Fibroblast of skin of left quadriceps (primary cell): ENCODE data around the gene CUL2.
"Not testable (repeated sequence)": the region's sequence is repeated elsewhere in the genome, so short reads cannot be mapped to it uniquely, and the experiment has no call there.

Experiments used
- DNase-seq, 2 experiments: peaks; one replicate each; pipeline ENCODE4 v3.0.0-alpha.2; 2013; ENCODE audit warnings: low read depth in 2 of 2

Gene CUL2

DNA sequence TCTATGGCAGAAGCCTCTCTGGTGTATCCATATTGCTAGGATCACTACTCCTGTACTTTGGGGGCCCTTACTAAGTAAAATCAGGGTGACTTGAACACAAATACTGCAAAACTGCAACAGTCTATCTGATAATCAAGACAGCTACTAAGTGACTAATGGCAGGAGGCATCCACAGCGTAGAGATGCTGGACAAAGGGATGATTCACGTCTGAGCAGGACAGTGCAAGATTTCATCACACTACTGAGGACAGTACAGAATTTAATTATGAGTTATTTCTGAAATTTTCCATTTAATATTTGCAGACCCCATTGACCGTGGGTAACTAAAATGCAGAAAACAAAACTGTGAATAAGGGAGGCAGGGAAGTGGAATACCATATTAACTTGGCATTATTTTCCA lies 10.4 kb downstream of the CUL2 start:
- peak; percentile 38 to 53 for DNase-seq

DNA sequence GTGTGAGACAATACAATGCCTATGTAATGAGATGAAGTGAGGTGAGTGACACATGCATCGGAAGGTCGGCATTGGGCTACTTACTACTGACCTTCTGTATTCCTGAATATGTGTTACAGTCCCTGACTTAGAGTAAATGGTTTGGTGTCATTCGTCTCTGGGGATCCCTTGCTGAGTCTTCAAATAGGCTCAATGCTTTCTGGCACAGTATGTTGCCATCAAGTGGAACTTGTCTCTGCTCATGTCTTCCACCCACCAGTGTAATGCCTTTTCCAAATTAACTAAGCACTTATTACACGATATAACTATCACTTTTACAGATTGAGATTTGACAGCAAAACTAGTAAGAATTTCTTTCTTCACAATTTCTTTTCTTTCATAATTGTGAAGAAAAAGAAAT lies 10.9 kb downstream of the CUL2 start:
- DNase-seq = no peak

DNA sequence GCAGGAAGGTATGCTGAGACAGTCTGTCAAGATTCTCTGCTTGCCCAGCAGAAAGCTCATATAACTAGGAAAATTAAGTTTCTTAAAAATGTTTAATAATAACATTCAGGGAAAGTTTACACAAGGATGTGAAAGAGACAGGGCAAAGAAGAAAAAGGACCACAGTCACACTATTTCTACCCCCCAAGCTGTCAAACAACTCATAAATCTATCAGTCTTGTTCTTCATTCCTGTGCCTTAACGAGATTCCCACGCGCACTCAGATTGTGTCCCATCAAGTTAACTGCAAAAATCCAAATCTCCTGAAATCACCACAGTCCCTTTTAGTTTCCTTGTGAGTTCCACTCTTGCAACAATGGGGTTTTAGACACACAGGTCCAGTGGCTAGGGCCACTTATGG lies 14.9 kb downstream of the CUL2 start:
- DNase-seq = no peak

DNA sequence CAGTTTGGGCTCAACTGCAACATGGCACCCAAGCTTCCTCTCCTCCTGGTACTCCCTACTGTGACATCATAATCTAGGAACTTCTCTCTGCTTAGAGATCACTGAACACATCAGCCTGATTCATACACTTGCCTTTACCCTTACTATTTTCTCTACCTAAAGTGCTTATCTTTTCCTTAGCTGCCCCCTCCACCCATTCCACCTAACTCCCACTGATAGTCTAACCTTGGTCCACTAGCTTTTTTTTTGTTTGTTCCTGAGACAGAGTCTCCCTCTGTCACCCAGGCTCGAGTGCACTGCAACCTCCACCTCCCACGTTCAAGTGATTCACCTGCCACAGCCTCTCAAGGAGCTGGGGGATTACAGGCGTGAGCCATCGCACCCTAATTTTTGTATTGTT lies 15.9 kb downstream of the CUL2 start:
- DNase-seq = no peak

- DNase-seq = no peak
Observed at GRCh38 chr10:35070521-35070920, 19.6 kb downstream of the CUL2 start.

DNA sequence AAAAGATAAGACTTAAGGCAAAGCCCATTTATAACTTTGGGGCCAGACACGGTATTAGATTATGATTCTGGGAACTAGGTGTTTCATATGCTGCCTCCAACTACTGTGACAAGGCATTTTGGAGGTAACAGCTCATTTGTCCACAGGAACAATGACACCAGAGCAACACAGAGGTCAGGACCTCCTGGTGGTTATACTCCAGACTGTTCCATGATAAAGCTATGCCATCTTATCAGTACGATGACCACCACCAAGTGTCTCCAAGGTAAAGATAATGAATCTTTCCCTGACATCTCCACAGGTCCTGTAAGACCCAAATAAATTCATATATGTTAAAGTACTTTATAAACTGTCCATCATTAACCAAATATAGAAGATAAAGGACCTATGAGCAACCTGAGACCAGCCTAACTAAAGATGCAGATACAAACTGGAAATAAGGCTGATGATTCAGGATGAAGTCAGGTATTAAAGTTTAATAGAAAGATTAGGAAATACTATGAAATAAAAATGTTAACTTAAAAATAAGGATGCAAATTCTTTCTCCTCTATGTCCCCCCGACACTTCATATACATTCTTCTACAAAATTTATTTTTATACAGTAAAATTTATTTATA lies 26.2 kb downstream of the CUL2 start:
- no peak for DNase-seq

GRCh38 chr10:35059481-35059880 lies 30.7 kb downstream of the CUL2 start:
- peak; percentile 39 to 51 for DNase-seq

DNA sequence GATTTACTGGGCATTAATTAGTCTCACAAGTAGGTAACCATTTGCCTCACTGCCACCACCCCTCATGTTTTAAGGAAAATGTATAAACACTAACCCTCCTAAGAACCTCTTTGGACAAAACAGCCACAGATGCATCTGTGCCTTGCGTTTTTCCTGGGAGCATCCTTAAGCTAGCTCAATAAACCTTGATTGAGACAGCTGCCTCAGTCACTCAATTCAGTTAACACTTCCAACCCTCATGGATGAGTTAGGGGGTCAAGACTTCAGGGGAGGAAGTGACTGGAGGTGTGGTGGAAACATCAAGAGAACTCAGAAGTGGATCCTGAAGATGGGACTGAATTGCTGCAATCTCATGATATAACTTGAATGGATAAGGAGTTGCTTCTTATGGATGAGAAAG lies 31.5 kb downstream of the CUL2 start:
- no peak for DNase-seq

GRCh38 chr10:35058134-35058533 lies 32.0 kb downstream of the CUL2 start:
- peak; percentile 89 to 91 for DNase-seq

GRCh38 chr10:35056686-35057085 lies 33.5 kb downstream of the CUL2 start:
- DNase-seq = no peak

DNA sequence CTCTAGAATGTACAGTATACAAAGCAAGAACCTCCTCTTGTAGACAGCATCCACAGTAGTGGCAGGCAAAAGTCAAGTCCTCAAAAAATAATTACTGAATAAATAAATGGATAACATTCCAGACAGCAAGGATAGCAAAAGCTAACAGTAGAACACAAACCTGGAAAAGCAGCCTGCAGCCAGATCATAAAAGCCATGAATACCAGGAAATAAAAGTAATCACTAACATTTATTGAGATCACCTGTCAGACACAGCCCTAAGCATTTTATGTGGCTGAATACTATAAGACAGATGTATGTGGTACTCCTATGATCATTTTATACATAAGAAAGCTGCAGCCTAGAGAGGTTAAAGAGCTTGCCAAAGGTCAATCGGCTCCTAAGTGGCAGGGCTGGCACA lies 34.0 kb downstream of the CUL2 start:
- DNase-seq = no peak

- DNase-seq = no peak
Observed at GRCh38 chr10:35050568-35050967, 39.6 kb downstream of the CUL2 start.

DNA sequence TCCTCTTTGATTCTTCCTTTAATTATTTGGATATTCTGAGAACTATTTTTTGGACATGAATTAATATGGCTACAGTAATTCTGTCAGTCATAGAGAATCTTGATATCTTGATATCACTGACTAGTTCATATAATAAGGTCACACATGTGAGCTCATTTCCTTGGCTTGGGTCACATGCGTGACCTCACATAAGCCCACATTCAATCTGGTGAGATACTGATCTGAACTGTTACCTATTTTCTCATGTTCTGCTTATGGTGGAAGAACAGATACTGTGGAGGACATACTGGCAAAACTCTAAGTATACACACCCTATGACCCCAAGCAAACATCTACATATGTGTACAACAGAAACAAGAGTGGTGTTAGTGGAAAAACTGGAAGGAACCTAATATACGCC lies 44.1 kb downstream of the CUL2 start:
- no peak for DNase-seq

- not testable (repeated sequence) for DNase-seq
Observed at GRCh38 chr10:35045275-35045674, 44.9 kb downstream of the CUL2 start.

- DNase-seq = peak; percentile 26 to 33
Observed at GRCh38 chr10:35043796-35044344, 46.3 kb downstream of the CUL2 start.

- DNase-seq = no peak
Observed at GRCh38 chr10:35042783-35043182, 47.4 kb downstream of the CUL2 start.

DNA sequence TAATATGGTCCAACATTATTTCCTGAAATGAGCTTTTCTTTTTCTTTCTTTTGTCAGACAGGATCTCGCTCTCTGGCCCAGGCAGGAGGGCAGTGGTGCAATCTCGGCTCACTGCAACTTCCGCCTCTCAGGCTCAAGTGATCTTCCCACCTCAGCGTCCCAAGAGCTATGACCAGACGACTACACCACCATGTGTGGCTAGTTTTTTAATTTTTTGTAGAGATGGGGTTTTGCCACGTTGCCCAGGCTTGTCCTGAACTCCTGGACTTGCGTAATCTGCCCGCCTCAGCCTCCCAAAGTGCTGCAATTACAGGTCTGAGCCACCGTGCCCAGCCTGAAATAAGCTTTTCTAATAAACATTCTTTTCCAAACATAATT lies 48.6 kb downstream of the CUL2 start:
- DNase-seq = no peak

GRCh38 chr10:35040760-35041501 lies 49.2 kb downstream of the CUL2 start:
- peak; percentile 43 to 49 for DNase-seq

DNA sequence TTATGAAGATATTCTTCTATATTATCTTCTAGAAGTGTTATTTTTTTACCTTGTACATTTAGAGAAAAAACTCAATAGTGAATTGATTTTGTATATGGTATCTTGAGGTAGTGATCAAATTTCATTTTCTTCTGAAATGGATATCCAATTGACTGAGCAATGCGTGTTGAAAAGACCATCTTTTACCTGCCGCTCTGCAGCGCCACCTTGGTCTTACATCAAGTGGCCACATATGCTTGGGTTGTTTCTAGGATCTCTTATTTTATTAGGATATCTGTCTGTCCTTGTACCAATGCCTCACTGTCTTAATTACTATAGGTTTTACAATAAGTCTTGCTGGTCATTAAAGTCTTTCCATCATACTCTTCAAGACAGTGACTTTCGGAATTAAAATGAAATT lies 53.0 kb downstream of the CUL2 start:
- DNase-seq = no peak

GRCh38 chr10:35035606-35036005 lies 54.5 kb downstream of the CUL2 start:
- DNase-seq = no peak

DNA sequence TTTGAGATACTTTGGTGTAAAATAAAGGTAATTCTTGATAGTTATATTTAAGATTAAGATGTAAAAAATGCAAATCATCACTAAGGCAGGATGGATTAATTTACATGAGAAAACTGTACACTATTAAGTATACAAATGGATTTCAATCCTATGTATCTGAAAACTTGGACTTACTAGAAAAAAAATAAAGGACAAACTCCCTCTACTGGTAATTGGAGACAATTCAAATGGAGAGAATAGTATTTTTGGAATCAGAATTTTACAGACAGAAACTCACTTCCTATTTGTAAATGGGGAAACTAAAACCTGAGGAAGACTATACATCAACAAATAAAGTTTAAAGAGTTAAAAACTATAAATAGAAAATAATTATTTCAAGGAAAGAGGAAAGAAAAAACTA lies 62.6 kb downstream of the CUL2 start:
- DNase-seq = no peak

- DNase-seq = no peak
Observed at GRCh38 chr10:35025916-35026315, 64.2 kb downstream of the CUL2 start.

DNA sequence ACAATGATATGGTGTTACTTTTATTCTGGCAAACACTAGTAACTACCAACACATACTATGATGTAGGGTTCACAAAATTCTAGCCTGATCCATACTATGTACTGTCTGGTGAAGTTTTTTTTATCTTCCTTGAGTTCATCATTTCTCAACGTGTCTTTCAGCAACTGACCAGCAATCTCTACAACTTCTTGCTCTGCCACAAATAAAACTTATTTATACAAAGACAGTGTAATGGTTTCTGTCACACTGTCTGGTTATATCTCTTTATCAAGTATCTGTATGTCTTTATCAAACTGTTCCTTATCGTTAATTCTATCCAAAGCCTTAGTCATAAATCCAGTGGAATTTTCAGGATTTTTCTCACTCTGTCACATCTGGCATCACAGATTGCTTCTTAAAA lies 69.7 kb downstream of the CUL2 start:
- no peak for DNase-seq
